Hepatocyte (in vitro differentiated cells): ENCODE results near the gene GRIN3A. TPM values are rescaled to one million over a fixed set of nuclear protein-coding genes. Genes with fewer than 3 reads are reported as not detected.

ENCODE experiments used
- DNase-seq: peaks from one replicate; pipeline ENCODE4 v3.0.0-alpha.2; 2016; ENCODE audit warnings: low spot score
- H2AFZ ChIP-seq: fragments of 200-600 bp; sonication (generic); 2 replicates; pipeline ENCODE4 v1.6.0; 2016; ENCODE audit warnings: antibody characterized with exemption, mild to moderate bottlenecking
- H3K27ac ChIP-seq: fragments of 200-600 bp; sonication (generic); 2 replicates; pipeline ENCODE4 v1.5.1; 2016; ENCODE audit warnings: mild to moderate bottlenecking
- H3K27me3 ChIP-seq: fragments of 200-600 bp; sonication (generic); 2 replicates; pipeline ENCODE4 v1.6.1; 2016
- H3K36me3 ChIP-seq: fragments of 200-600 bp; sonication (generic); replicated peaks from 2 replicates; pipeline ENCODE4 v1.5.1; 2016; ENCODE audit warnings: low read depth; ENCODE audit not compliant: insufficient read depth
- H3K4me1 ChIP-seq: fragments of 200-600 bp; sonication (generic); 2 replicates; pipeline ENCODE4 v1.5.1; 2016; ENCODE audit warnings: mild to moderate bottlenecking, moderate library complexity; ENCODE audit not compliant: insufficient read depth
- H3K4me2 ChIP-seq: fragments of 200-600 bp; sonication (generic); 2 replicates; pipeline ENCODE4 v1.6.0; 2016
- H3K4me3 ChIP-seq: fragments of 200-600 bp; sonication (generic); 2 replicates; pipeline ENCODE4 v1.5.1; 2016; ENCODE audit warnings: mild to moderate bottlenecking
- H3K79me2 ChIP-seq: fragments of 200-600 bp; sonication (generic); 2 replicates; pipeline ENCODE4 v1.6.0; 2017; ENCODE audit warnings: mild to moderate bottlenecking
- H3K9me2 ChIP-seq: fragments of 200-600 bp; sonication (generic); replicated peaks from 2 replicates; pipeline ENCODE4 v1.6.0; 2017; ENCODE audit warnings: mild to moderate bottlenecking; ENCODE audit not compliant: insufficient read depth
- H3K9me3 ChIP-seq: fragments of 200-600 bp; sonication (generic); 2 replicates; pipeline ENCODE4 v1.5.1; 2016; ENCODE audit warnings: low read depth, mild to moderate bottlenecking
- H4K20me1 ChIP-seq: fragments of 200-600 bp; sonication (generic); 2 replicates; pipeline ENCODE4 v1.6.0; 2016; ENCODE audit warnings: mild to moderate bottlenecking; ENCODE audit not compliant: insufficient read depth, poor library complexity, severe bottlenecking
- EZH2 ChIP-seq: fragments of 200-600 bp; sonication (generic); IDR thresholded peaks from 2 replicates; pipeline ENCODE4 v1.6.1; 2016; ENCODE audit warnings: antibody characterized with exemption, mild to moderate bottlenecking, borderline replicate concordance
- EZH2phosphoT487 ChIP-seq: fragments of 200-600 bp; sonication (generic); IDR thresholded peaks from one replicate; pipeline ENCODE4 v1.6.1; 2018; ENCODE audit warnings: antibody characterized with exemption, mild to moderate bottlenecking, low read depth, moderate library complexity; ENCODE audit not compliant: unreplicated experiment, severe bottlenecking
- WGBS: methylation state at CpG from one replicate; pipeline ENCODE4 v1.1.6; 2016; ENCODE audit warnings: low lambda C conversion rate; ENCODE audit errors: missing lambda C conversion rate; 5-methylcytosine and 5-hydroxymethylcytosine counted together
- polyA plus RNA-seq: library from polyadenylated mRNA; unstranded; fragments of >200 nt; fragmentation: Nextera tagmentation; extraction: Ambion mirVana; gene quantifications from 2 replicates; pipeline ENCODE4 v1.2.1, GENCODE V29; 2016
- total RNA-seq: library from RNA; depleted of rRNA; stranded (reverse); fragments of >200 nt; gene quantifications from 2 replicates; pipeline ENCODE4 v1.2.3, GENCODE V29; 2014
- TF ChIP-seq, protein P1 (sequence below): fragments of 200-600 bp; sonication (generic); IDR thresholded peaks from 2 replicates; pipeline ENCODE4 v1.5.1; 2016; ENCODE audit warnings: antibody characterized with exemption, mild to moderate bottlenecking; ENCODE audit not compliant: poor library complexity

The GRIN3A gene
- total and polyA plus RNA-seq, 2 experiments from 2014 or later: 0.10 TPM; not detected in 1

DNA sequence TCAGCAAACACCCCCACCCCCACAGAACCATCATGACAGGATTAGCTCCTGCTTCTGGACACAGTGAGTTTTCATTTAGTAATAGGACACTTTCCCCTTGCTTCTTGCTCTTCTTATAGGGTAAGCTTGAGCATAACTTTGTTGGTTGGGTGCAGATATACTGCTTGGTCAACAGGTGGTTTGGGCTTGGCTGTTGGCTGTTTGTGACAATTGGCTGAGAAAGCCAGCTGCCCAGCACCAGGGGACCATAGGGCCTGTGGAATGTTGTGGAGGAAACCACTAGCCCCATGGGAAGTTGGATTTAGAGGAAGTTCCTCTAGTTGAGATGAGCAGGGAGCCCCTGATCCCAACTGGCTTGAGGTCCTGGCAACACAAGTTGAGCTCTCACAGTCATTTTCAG lies 174.2 kb downstream of the GRIN3A start:
- H2AFZ ChIP-seq: no peak overlapping the region
- no peaks in the 10 kb centered on the region for H3K36me3 ChIP-seq
- no peaks in the 10 kb centered on the region for H3K9me2 ChIP-seq
- DNase-seq: no peak
- H3K4me1 ChIP-seq: no peaks in the 10 kb centered on the region
- no peaks in the 10 kb centered on the region for H3K27me3 ChIP-seq
- TF ChIP-seq, protein P1, sequence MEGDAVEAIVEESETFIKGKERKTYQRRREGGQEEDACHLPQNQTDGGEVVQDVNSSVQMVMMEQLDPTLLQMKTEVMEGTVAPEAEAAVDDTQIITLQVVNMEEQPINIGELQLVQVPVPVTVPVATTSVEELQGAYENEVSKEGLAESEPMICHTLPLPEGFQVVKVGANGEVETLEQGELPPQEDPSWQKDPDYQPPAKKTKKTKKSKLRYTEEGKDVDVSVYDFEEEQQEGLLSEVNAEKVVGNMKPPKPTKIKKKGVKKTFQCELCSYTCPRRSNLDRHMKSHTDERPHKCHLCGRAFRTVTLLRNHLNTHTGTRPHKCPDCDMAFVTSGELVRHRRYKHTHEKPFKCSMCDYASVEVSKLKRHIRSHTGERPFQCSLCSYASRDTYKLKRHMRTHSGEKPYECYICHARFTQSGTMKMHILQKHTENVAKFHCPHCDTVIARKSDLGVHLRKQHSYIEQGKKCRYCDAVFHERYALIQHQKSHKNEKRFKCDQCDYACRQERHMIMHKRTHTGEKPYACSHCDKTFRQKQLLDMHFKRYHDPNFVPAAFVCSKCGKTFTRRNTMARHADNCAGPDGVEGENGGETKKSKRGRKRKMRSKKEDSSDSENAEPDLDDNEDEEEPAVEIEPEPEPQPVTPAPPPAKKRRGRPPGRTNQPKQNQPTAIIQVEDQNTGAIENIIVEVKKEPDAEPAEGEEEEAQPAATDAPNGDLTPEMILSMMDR: no peak
- TF ChIP-seq EZH2phosphoT487 (no peak), EZH2 (no peak)
- no peaks in the 10 kb centered on the region for H3K79me2 ChIP-seq
- H3K4me2 ChIP-seq: no peak overlapping the region
- no peaks in the 10 kb centered on the region for H3K9me3 ChIP-seq
- H4K20me1 ChIP-seq: no peaks in the 10 kb centered on the region
- H3K27ac ChIP-seq: no peak overlapping the region
- no peak overlapping the region for H3K4me3 ChIP-seq

DNA sequence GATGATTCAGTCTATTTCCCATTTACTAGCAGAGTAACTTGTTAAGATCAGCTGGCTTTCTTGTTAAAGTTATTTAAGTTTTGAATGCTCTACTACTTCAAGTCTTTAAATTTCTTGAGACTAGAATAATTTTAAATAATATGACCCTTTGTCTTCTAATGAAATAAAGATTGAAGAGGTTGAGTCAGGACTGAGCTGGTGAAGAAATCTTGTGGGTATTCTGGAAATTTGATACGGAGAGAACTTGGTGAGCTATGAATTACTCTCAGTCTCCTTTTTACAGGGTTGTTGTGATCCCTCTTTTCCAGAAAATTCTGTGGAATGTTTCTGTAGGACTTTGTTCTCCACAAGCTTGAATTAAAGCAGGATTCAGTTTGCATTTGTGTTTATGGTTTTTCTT lies 175.5 kb downstream of the GRIN3A start:
- no peak for DNase-seq
- H3K4me1 ChIP-seq: no peaks in the 10 kb centered on the region
- no peaks in the 10 kb centered on the region for H3K9me2 ChIP-seq

DNA sequence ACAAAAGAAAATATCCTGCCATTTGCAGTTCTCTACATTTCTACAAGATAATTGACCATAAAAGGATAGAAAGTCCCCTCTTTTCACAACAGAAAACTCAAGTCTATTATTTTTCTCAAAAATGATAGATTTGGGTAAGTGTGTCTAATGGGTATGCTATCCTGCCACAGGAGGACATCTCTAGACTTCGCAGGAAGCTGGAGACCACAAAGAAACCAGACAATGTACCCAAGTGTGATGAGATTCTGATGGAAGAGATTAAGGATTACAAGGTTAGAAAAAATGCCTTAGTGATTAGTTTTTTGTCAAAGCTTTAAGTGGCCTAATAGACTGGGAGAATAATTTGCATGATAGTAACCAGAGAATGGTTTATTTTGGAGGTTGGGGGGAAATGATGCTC lies 176.7 kb downstream of the GRIN3A start:
- Histone ChIP-seq H3K4me1 (no peaks in the 10 kb centered on the region), H3K36me3 (no peaks in the 10 kb centered on the region)

More for the DNA sequence above, 175.5 kb downstream of the GRIN3A start:
- no peaks in the 10 kb centered on the region for H3K9me3 ChIP-seq
- no peak overlapping the region for H3K4me3 ChIP-seq
- H3K36me3 ChIP-seq: no peaks in the 10 kb centered on the region
- WGBS: 97% methylated on average over 1 of the region's 1 CpG
- no peaks in the 10 kb centered on the region for H3K27me3 ChIP-seq
- H3K27ac ChIP-seq: no peak overlapping the region
- TF ChIP-seq EZH2: no peak
- TF ChIP-seq, protein P1: no peak
- TF ChIP-seq EZH2phosphoT487: no peak
- no peak overlapping the region for H2AFZ ChIP-seq
- H3K4me2 ChIP-seq: no peak overlapping the region
- no peaks in the 10 kb centered on the region for H4K20me1 ChIP-seq
- H3K79me2 ChIP-seq: no peaks in the 10 kb centered on the region

More for the DNA sequence above, 176.7 kb downstream of the GRIN3A start:
- no peaks in the 10 kb centered on the region for H4K20me1 ChIP-seq
- no peak overlapping the region for H2AFZ ChIP-seq
- H3K4me2 ChIP-seq: no peak overlapping the region
- H3K27ac ChIP-seq: no peak overlapping the region
- no peaks in the 10 kb centered on the region for H3K27me3 ChIP-seq
- H3K9me3 ChIP-seq: no peaks in the 10 kb centered on the region
- TF ChIP-seq EZH2 (no peak), EZH2phosphoT487 (no peak)
- TF ChIP-seq, protein P1: no peak
- H3K79me2 ChIP-seq: no peaks in the 10 kb centered on the region
- no peak for DNase-seq
- 92% methylated on average over 1 of the region's 1 CpG for WGBS
- H3K4me3 ChIP-seq: no peak overlapping the region
- no peaks in the 10 kb centered on the region for H3K9me2 ChIP-seq
